Parathyroid adenoma (tissue), 2 donors: ENCODE results near the gene DNAJB9.
A peak's percentile ranks its signal among the peaks of the same experiment; 100 is the strongest.

Experiments used
- H2AFZ ChIP-seq: fragments of 300-600 bp; sonication (generic); one replicate; pipeline ENCODE4 v1.7.0; 2017; ENCODE audit warnings: antibody characterized with exemption, mild to moderate bottlenecking
- H3K27ac ChIP-seq: fragments of 300-600 bp; sonication (generic); one replicate; pipeline ENCODE4 v1.7.0; 2017
- H3K27me3 ChIP-seq: fragments of 300-600 bp; sonication (generic); one replicate; pipeline ENCODE4 v1.7.0; 2017; ENCODE audit warnings: low read length; ENCODE audit not compliant: control insufficient read depth, insufficient read depth
- H3K36me3 ChIP-seq: fragments of 300-600 bp; sonication (generic); one replicate; pipeline ENCODE4 v1.7.0; 2017; ENCODE audit warnings: low read length; ENCODE audit not compliant: control insufficient read depth, insufficient read depth
- H3K4me1 ChIP-seq: fragments of 300-600 bp; sonication (generic); one replicate; pipeline ENCODE4 v1.7.0; 2017; ENCODE audit warnings: control low read depth
- H3K4me2 ChIP-seq: fragments of 300-600 bp; sonication (generic); one replicate; pipeline ENCODE4 v1.7.0; 2017; ENCODE audit warnings: low read length
- H3K4me3 ChIP-seq: fragments of 300-600 bp; sonication (generic); one replicate; pipeline ENCODE4 v1.7.0; 2017; ENCODE audit warnings: low read depth, low read length
- H3K79me2 ChIP-seq: fragments of 300-600 bp; sonication (generic); one replicate; pipeline ENCODE4 v1.7.0; 2017; ENCODE audit warnings: control low read depth
- H3K9ac ChIP-seq: fragments of 300-600 bp; sonication (generic); one replicate; pipeline ENCODE4 v1.7.0; 2017; ENCODE audit warnings: mild to moderate bottlenecking
- H3K9me3 ChIP-seq: fragments of 300-600 bp; sonication (generic); one replicate; pipeline ENCODE4 v1.7.0; 2017; ENCODE audit warnings: low read length; ENCODE audit not compliant: control insufficient read depth
- TF ChIP-seq, protein P1 (sequence below): fragments of 300-600 bp; sonication (generic); IDR thresholded peaks from one replicate; pipeline ENCODE4 v1.7.0; 2017; ENCODE audit warnings: antibody characterized with exemption, mild to moderate bottlenecking
- donor health status: primary hyperparathyroidism.

Gene DNAJB9

GRCh38 chr7:108526768-108527017 is 43.0 kb upstream of the DNAJB9 start:
- peak overlapping the region; percentile 75 for H3K4me2 ChIP-seq
- H3K27me3 ChIP-seq, result no peaks in the 10 kb centered on the region
- H3K36me3 ChIP-seq, result no peaks in the 10 kb centered on the region
- TF ChIP-seq, protein P1, sequence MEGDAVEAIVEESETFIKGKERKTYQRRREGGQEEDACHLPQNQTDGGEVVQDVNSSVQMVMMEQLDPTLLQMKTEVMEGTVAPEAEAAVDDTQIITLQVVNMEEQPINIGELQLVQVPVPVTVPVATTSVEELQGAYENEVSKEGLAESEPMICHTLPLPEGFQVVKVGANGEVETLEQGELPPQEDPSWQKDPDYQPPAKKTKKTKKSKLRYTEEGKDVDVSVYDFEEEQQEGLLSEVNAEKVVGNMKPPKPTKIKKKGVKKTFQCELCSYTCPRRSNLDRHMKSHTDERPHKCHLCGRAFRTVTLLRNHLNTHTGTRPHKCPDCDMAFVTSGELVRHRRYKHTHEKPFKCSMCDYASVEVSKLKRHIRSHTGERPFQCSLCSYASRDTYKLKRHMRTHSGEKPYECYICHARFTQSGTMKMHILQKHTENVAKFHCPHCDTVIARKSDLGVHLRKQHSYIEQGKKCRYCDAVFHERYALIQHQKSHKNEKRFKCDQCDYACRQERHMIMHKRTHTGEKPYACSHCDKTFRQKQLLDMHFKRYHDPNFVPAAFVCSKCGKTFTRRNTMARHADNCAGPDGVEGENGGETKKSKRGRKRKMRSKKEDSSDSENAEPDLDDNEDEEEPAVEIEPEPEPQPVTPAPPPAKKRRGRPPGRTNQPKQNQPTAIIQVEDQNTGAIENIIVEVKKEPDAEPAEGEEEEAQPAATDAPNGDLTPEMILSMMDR, result no peak
- H3K27ac ChIP-seq, result peak overlapping the region; percentile 91
- peak overlapping the region; percentile 16 for H3K9ac ChIP-seq
- peaks cover 25% of the 10 kb centered on the region for H3K79me2 ChIP-seq
- H3K4me3 ChIP-seq, result peak overlapping the region; percentile 89
- no peaks in the 10 kb centered on the region for H3K9me3 ChIP-seq
- peak overlapping the region; percentile 79 for H2AFZ ChIP-seq
- peaks cover 16% of the 10 kb centered on the region for H3K4me1 ChIP-seq

GRCh38 chr7:108528183-108528712 is 41.4 kb upstream of the DNAJB9 start:
- H3K9ac ChIP-seq, result no peak overlapping the region
- TF ChIP-seq, protein P1, result no peak
- H3K27ac ChIP-seq, result peak overlapping the region; percentile 87
- no peaks in the 10 kb centered on the region for H3K36me3 ChIP-seq
- peaks cover 16% of the 10 kb centered on the region for H3K4me1 ChIP-seq
- H3K9me3 ChIP-seq, result no peaks in the 10 kb centered on the region
- H3K79me2 ChIP-seq, result peaks cover 14% of the 10 kb centered on the region
- peak overlapping the region; percentile 86 for H2AFZ ChIP-seq
- H3K27me3 ChIP-seq, result no peaks in the 10 kb centered on the region
- H3K4me3 ChIP-seq, result no peak overlapping the region
- H3K4me2 ChIP-seq, result no peak overlapping the region

DNA sequence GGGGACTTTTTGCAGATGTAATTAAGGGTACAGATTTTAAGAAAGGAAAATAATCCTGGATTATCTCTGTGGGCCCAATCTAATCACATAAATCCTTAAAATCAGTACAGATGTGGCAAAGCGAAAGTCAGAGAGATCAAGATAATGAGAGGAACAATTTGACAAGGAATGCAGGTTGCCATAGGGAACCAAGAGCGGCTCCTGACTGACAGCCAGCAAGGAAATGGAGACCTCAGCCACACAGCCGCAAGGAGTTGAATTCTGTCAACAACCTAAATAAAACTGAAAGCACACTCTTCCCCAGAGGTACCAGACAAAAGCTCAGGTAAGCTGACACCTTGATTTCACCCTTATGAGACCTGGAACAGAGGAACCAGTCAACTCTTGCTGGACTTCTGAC is 40.3 kb upstream of the DNAJB9 start:
- H3K27ac ChIP-seq, result peak overlapping the region; percentile 87

GRCh38 chr7:108533712-108534111 is 36.0 kb upstream of the DNAJB9 start:
- no peak overlapping the region for H3K4me2 ChIP-seq

More for the DNA sequence above, 40.3 kb upstream of the DNAJB9 start:
- Histone ChIP-seq H2AFZ (peak overlapping the region; percentile 86), H3K27me3 (no peaks in the 10 kb centered on the region), H3K4me1 (peaks cover 13% of the 10 kb centered on the region), H3K36me3 (no peaks in the 10 kb centered on the region), H3K4me3 (peak overlapping the region; percentile 42), H3K4me2 (peak overlapping the region; percentile 66), H3K9me3 (no peaks in the 10 kb centered on the region), H3K79me2 (peaks cover 4% of the 10 kb centered on the region), H3K9ac (no peak overlapping the region)
- TF ChIP-seq, protein P1, result no peak

DNA sequence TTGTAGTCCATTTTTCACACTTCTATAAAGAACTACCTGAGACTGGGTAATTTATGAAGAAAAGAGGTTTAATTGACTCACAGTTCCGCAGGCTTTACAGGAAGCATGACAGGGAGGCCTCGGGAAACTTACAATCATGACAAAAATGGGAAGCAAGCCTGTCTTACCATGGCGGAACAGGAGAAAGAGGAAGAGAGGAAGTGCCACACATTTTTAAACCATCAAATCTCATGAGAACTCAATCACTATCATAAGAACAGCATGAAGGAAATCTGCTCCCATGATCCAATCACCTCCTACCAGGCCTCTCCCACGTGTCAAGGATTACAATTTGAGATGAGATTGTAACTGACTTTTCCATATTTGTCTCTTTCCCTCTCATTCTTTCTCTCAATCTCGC is 34.4 kb upstream of the DNAJB9 start:
- TF ChIP-seq, protein P1, result no peak
- Histone ChIP-seq H3K4me1 (no peaks in the 10 kb centered on the region), H3K79me2 (no peaks in the 10 kb centered on the region), H3K9ac (no peak overlapping the region), H2AFZ (no peak overlapping the region), H3K4me2 (no peak overlapping the region), H3K27me3 (no peaks in the 10 kb centered on the region), H3K4me3 (no peak overlapping the region), H3K36me3 (no peaks in the 10 kb centered on the region), H3K9me3 (no peaks in the 10 kb centered on the region), H3K27ac (no peak overlapping the region)

More at GRCh38 chr7:108533712-108534111, 36.0 kb upstream of the DNAJB9 start:
- TF ChIP-seq, protein P1, result no peak
- H3K79me2 ChIP-seq, result no peaks in the 10 kb centered on the region
- H3K9ac ChIP-seq, result no peak overlapping the region
- H3K27me3 ChIP-seq, result no peaks in the 10 kb centered on the region
- no peak overlapping the region for H3K4me3 ChIP-seq
- H3K36me3 ChIP-seq, result no peaks in the 10 kb centered on the region
- no peak overlapping the region for H3K27ac ChIP-seq
- H3K9me3 ChIP-seq, result no peaks in the 10 kb centered on the region
- H3K4me1 ChIP-seq, result peaks cover 8% of the 10 kb centered on the region
- no peak overlapping the region for H2AFZ ChIP-seq
